ENCODE measurements around the gene HS3ST6. TPM values are rescaled to one million over a fixed set of nuclear protein-coding genes. Genes with fewer than 3 reads are reported as not detected.

The HS3ST6 gene
- total RNA-seq (2021): 0.41 to 1.0 TPM (median 0.50 TPM) in 3 replicates
- percentile 12 among the genes with signal in this experiment for Bru-seq, nascent RNA
- long read RNA-seq, experiment 1: 0 reads
- long read RNA-seq, experiment 2: 0 reads
- long read RNA-seq, experiment 3: 0 reads

DNA sequence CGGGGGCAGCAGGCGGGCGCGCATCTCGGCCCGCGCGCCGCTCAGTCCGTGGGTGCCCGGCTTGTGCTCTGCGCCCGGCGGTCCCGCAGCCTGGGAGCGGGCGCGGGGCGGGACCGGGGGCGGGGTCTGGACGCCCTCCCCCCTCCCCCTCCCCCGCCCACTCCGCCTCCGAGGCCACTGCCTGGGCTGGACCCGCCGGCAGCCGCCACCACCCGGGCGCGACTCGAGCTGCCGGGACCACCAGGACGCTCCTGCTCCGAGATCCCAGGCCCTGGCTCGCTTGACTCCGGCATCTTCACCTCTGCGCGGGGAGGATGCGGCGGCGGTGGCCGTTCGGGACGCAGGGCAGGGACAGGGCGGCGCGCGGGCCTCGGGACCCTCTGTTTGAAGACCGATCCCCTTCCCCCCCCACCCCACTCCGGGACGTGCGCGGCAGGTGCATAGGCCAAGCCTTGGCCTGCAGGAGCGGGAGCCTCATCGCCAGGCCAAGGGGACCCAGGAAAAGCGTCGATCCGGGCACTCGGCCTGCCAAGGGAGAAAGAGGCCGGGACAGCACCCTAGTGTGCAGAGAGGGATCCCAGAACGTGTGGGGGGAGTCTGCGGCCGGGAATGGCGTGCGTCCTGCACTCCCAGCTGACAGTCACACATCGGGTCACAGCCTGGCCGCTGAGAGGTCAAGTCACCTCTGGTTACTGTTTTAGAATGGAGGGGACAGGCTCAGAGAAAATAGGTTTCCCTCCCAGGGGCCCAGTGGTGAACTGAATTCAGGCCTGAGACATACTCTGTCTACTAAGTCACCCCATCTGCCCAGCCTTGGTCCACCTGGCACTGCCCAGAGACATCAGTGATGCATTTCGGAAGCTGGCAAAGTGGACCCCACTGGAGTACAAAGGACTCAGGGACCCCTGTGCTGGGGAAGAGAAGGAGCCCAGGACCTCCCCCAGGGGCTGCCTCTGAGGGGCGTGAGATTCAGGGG, at the start of gene HS3ST6:
Gene HS3ST6 (minus strand): TSS at position 65 of the 976 bp plus-strand sequence. CDS start 92 bp downstream, outside the sequence.
- H3K27me3 Mint-ChIP-seq (ENCODE audit: low read depth): peaks cover 90% of the 10 kb centered on the region

GRCh38 chr16:1966460-1966859, 48.2 kb upstream of the HS3ST6 start, which contains the start of gene RNF151:
Gene RNF151, plus strand, starts transcription at chr16:1966856. Its CDS starts 26 bp downstream, at chr16:1966882.
- peaks cover 34% of the 10 kb centered on the region for H3K4me1 Mint-ChIP-seq
- TF ChIP-seq ZNF121 (CRISPR knock-in tag; IDR thresholded peaks at IDR 0.05): peak; percentile 61; the same call in 1 of the 2 replicates
- no peak for TF ChIP-seq ZNF425 (CRISPR knock-in tag; conservative IDR thresholded peaks at IDR 0.05)
- TF ChIP-seq ELF4 (CRISPR knock-in tag; IDR thresholded peaks at IDR 0.05; ENCODE audit: low read depth): no peak

More for the DNA sequence above, at the start of gene HS3ST6:
- Mint-ChIP-seq H3K4me1 (peaks cover 38% of the 10 kb centered on the region), H3K36me3 (no peaks in the 10 kb centered on the region), H3K4me3 (peak within 1 kb of the TSS; percentile 56), H3K9me3 (peaks cover 3% of the 10 kb centered on the region), H3K27ac (no peak within 1 kb of the TSS)
- ChIA-PET CTCF (interaction anchor here (0.5 to 0.9 kb wide), 3 partner anchors 8 to 308 kb away, joined by 3 to 6 read pairs (median 3); no protein-coding TSS in a partner anchor), POLR2A (no interaction called here)
- TF ChIP-seq, protein P1, sequence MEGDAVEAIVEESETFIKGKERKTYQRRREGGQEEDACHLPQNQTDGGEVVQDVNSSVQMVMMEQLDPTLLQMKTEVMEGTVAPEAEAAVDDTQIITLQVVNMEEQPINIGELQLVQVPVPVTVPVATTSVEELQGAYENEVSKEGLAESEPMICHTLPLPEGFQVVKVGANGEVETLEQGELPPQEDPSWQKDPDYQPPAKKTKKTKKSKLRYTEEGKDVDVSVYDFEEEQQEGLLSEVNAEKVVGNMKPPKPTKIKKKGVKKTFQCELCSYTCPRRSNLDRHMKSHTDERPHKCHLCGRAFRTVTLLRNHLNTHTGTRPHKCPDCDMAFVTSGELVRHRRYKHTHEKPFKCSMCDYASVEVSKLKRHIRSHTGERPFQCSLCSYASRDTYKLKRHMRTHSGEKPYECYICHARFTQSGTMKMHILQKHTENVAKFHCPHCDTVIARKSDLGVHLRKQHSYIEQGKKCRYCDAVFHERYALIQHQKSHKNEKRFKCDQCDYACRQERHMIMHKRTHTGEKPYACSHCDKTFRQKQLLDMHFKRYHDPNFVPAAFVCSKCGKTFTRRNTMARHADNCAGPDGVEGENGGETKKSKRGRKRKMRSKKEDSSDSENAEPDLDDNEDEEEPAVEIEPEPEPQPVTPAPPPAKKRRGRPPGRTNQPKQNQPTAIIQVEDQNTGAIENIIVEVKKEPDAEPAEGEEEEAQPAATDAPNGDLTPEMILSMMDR (IDR thresholded peaks at IDR 0.05): no peak
- no peak for TF ChIP-seq TP53 (CRISPR knock-in tag; IDR thresholded peaks at IDR 0.05)
- TF ChIP-seq SP1 (CRISPR knock-in tag; conservative IDR thresholded peaks at IDR 0.05): 0 out of 2 replicates have a peak, but pooled peaks have one; percentile 38
- no peak for TF ChIP-seq ATF6 (CRISPR knock-in tag; IDR thresholded peaks at IDR 0.05)
- no peak for TF ChIP-seq AR (CRISPR knock-in tag; IDR thresholded peaks at IDR 0.05)
- no peak for TF ChIP-seq ZNF416 (CRISPR knock-in tag; IDR thresholded peaks at IDR 0.05)
- ATAC-seq (peak; percentile 12), DNase-seq (ENCODE audit: low spot score) (no peak)

More at GRCh38 chr16:1966460-1966859, 48.2 kb upstream of the HS3ST6 start, which contains the start of gene RNF151:
- ChIA-PET CTCF (no interaction called here), POLR2A (no interaction called here)
- no peaks in the 10 kb centered on the region for H3K27me3 Mint-ChIP-seq (ENCODE audit: low read depth)
- H3K36me3 Mint-ChIP-seq: peaks cover 30% of the 10 kb centered on the region
- no peak for DNase-seq (ENCODE audit: low spot score)
- no peak for ATAC-seq
- peak within 1 kb of the TSS; percentile 94 for H3K4me3 Mint-ChIP-seq
- no peak within 1 kb of the TSS; the same call in 1 of the 2 replicates for H3K27ac Mint-ChIP-seq
- H3K9me3 Mint-ChIP-seq: no peaks in the 10 kb centered on the region

Measured in WTC11 (cell line).